Right kidney (tissue), 1 donor: ENCODE results near the gene MPL.
A peak's percentile ranks its signal among the peaks of the same experiment; 100 is the strongest.

Experiments
- DNase-seq: peaks from one replicate; pipeline ENCODE4 v3.0.0-alpha.2; 2016

The MPL gene

GRCh38 chr1:43325381-43325780 is 12.2 kb upstream of the MPL start:
- DNase-seq = no peak

GRCh38 chr1:43327549-43328292 is 9.9 kb upstream of the MPL start:
- no peak for DNase-seq

GRCh38 chr1:43329995-43330751 is 7.4 kb upstream of the MPL start:
- no peak for DNase-seq

GRCh38 chr1:43331688-43332087 is 5.9 kb upstream of the MPL start:
- DNase-seq = no peak

- DNase-seq = no peak
Measured at GRCh38 chr1:43334453-43335205, 3.0 kb upstream of the MPL start.

- DNase-seq = no peak
Measured at GRCh38 chr1:43338001-43338400, 383 bp downstream of the MPL start.

- no peak for DNase-seq
Measured at GRCh38 chr1:43339584-43340232, 2.1 kb downstream of the MPL start.

GRCh38 chr1:43340559-43340958 is 2.9 kb downstream of the MPL start:
- no peak for DNase-seq

GRCh38 chr1:43344267-43344850 is 6.7 kb downstream of the MPL start:
- DNase-seq = no peak

- DNase-seq = no peak
Measured at GRCh38 chr1:43345120-43345519, 7.5 kb downstream of the MPL start.

GRCh38 chr1:43346636-43347035 is 9.0 kb downstream of the MPL start:
- DNase-seq = no peak

- DNase-seq = no peak
Measured at GRCh38 chr1:43348343-43348808, 10.8 kb downstream of the MPL start.

- peak; percentile 88 for DNase-seq
Measured at GRCh38 chr1:43348809-43349593, 11.4 kb downstream of the MPL start.

- DNase-seq = no peak
Measured at GRCh38 chr1:43349594-43350306, 12.1 kb downstream of the MPL start.

GRCh38 chr1:43350976-43351375 is 13.4 kb downstream of the MPL start:
- no peak for DNase-seq

- no peak for DNase-seq
Measured at GRCh38 chr1:43351421-43352350, 14.1 kb downstream of the MPL start.

- no peak for DNase-seq
Measured at GRCh38 chr1:43352351-43352705, 14.7 kb downstream of the MPL start.

- DNase-seq = no peak
Measured at GRCh38 chr1:43352881-43353280, 15.3 kb downstream of the MPL start.

GRCh38 chr1:43354471-43354870 is 16.9 kb downstream of the MPL start:
- DNase-seq = no peak

GRCh38 chr1:43354936-43355335 is 17.3 kb downstream of the MPL start:
- DNase-seq = no peak
